Naive thymus-derived CD4-positive, alpha-beta T cell (primary cell): Measurements from ENCODE around the gene HRCT1. TPM values are rescaled to one million over a fixed set of nuclear protein-coding genes. Genes with fewer than 3 reads are reported as not detected.
"Not testable (repeated sequence)": the region's sequence is repeated elsewhere in the genome, so short reads cannot be mapped to it uniquely, and the experiment has no call there.

Experiments
- ATAC-seq: fragments of 150-1000 bp; cut with Tn5 transposase; 2 replicates; pipeline ENCODE4 v1.10.0; 2021; ENCODE audit warnings: mild to moderate bottlenecking, moderate library complexity
- CTCF ChIA-PET: fragments of 350-600 bp; sonication (Branson Sonifier 250); formaldehyde crosslinking; loops from one replicate; lab custom pipeline; 2021; ENCODE audit warnings: antibody characterized with exemption; lab: Charles Lee
- POLR2A ChIA-PET: fragments of 350-600 bp; sonication (Branson Sonifier 250); formaldehyde crosslinking; loops from one replicate; lab custom pipeline; 2021; ENCODE audit warnings: antibody characterized with exemption, inconsistent platforms; lab: Charles Lee
- DNase-seq, 9 donors: peaks; one replicate each; pipeline versions ENCODE4 v3.0.0 to v3.0.0-alpha.2; 2020 to 2022; ENCODE audit warnings: mixed read lengths in 1 of 9
- H3K27ac ChIP-seq: one replicate; pipeline ENCODE4 v1.7.0; 2013; ENCODE audit warnings: mild to moderate bottlenecking, low read depth, low read length, moderate library complexity
- H3K27me3 ChIP-seq, 2 donors: one replicate each; pipeline ENCODE4 v1.7.0; 2013; ENCODE audit warnings: low read length in 2 of 2, mild to moderate bottlenecking in 2 of 2, moderate library complexity in 2 of 2; ENCODE audit not compliant: control insufficient read depth in 2 of 2, insufficient read depth in 2 of 2
- H3K36me3 ChIP-seq, 3 experiments: 1 replicate in 2 of 3; 2 replicates in 1 of 3; pipeline ENCODE4 v1.7.0; 2013; ENCODE audit warnings: low read length in 3 of 3, mild to moderate bottlenecking in 3 of 3, moderate library complexity in 1 of 3; ENCODE audit not compliant: insufficient read depth in 3 of 3, control insufficient read depth in 2 of 3
- H3K4me1 ChIP-seq, 2 donors: one replicate each; pipeline ENCODE4 v1.7.0; 2013; ENCODE audit warnings: low read length in 2 of 2, mild to moderate bottlenecking in 2 of 2, moderate library complexity in 1 of 2; ENCODE audit not compliant: control insufficient read depth in 2 of 2, insufficient read depth in 2 of 2
- H3K4me3 ChIP-seq: 2 replicates; pipeline ENCODE4 v1.7.0; 2013; ENCODE audit warnings: mild to moderate bottlenecking, low read length
- H3K9me3 ChIP-seq, 3 experiments: 1 replicate in 2 of 3; 2 replicates in 1 of 3; pipeline ENCODE4 v1.7.0; 2013; ENCODE audit warnings: low read length in 3 of 3; ENCODE audit not compliant: control insufficient read depth in 2 of 3
- H3K27ac Mint-ChIP-seq, 9 donors: one replicate each; pipeline ENCODE4 v1.8.0; 2020 to 2022; ENCODE audit warnings: mixed read lengths in 9 of 9, mild to moderate bottlenecking in 8 of 9, moderate library complexity in 5 of 9, inconsistent platforms in 2 of 9
- H3K27me3 Mint-ChIP-seq, 5 donors: one replicate each; pipeline ENCODE4 v1.8.0; 2021 to 2022; ENCODE audit warnings: mixed read lengths in 5 of 5, mild to moderate bottlenecking in 1 of 5
- H3K36me3 Mint-ChIP-seq, 5 donors: one replicate each; pipeline ENCODE4 v1.8.0; 2020 to 2022; ENCODE audit warnings: mixed read lengths in 5 of 5, mild to moderate bottlenecking in 3 of 5, inconsistent platforms in 1 of 5
- H3K4me1 Mint-ChIP-seq, 7 donors: one replicate each; pipeline ENCODE4 v1.8.0; 2020 to 2022; ENCODE audit warnings: mixed read lengths in 7 of 7, mild to moderate bottlenecking in 3 of 7, inconsistent platforms in 1 of 7
- H3K4me3 Mint-ChIP-seq, 10 donors: one replicate each; pipeline ENCODE4 v1.8.0; 2020 to 2022; ENCODE audit warnings: mild to moderate bottlenecking in 10 of 10, mixed read lengths in 10 of 10, moderate library complexity in 6 of 10, inconsistent platforms in 2 of 10
- H3K9me3 Mint-ChIP-seq, 11 donors: one replicate each; pipeline ENCODE4 v1.8.0; 2020 to 2022; ENCODE audit warnings: mixed read lengths in 11 of 11, mild to moderate bottlenecking in 4 of 11, inconsistent platforms in 1 of 11, moderate library complexity in 1 of 11
- intact Hi-C, 2 donors: fragments of 100-400 bp; cut with micrococcal nuclease; formaldehyde crosslinking; loops; one replicate each; pipeline ENCODE4 v1.15.1; 2023
- polyA plus RNA-seq, 2 donors: library from polyadenylated mRNA; unstranded; fragments of 300-500 nt; fragmentation: Illumina TruSeq; gene quantifications; one replicate each; pipeline ENCODE4 v1.2.3, GENCODE V29; 2021
- total RNA-seq, 6 experiments: library from RNA in 5 of 6; stranded (reverse) in 5 of 6; gene quantifications; 1 replicate in 5 of 6; 2 replicates in 1 of 6; pipeline ENCODE4 v1.2.3 and lab custom pipeline; 2021 to 2026

The HRCT1 gene
- total and polyA plus RNA-seq, 7 experiments from 2014 or later = not detected

GRCh38 chr9:35911690-35912089, 5.7 kb downstream of the HRCT1 start:
- H3K4me3 Mint-ChIP-seq = peak overlapping the region in 8 of 10 donors; percentile 32 to 86 (median 55)
- Histone ChIP-seq H3K9me3 (no peaks in the 10 kb centered on the region), H3K4me1 (peaks cover 35 to 61% of the 10 kb centered on the region in 2 donors), H3K36me3 (no peaks in the 10 kb centered on the region), H3K4me3 (no peak overlapping the region), H3K27me3 (no peaks in the 10 kb centered on the region), H3K27ac (peak overlapping the region; percentile 24)
- H3K4me1 Mint-ChIP-seq = peaks cover 10 to 65% (median 52%) of the 10 kb centered on the region in 7 donors
- no peak for DNase-seq
- no peaks in the 10 kb centered on the region for H3K9me3 Mint-ChIP-seq
- ATAC-seq = no peak
- POLR2A ChIA-PET = interaction anchor here (0.7 to 2.9 kb wide), 3 partner anchors 29 to 141 kb away, joined by 3 to 11 read pairs (median 3); no protein-coding TSS in a partner anchor
- H3K27me3 Mint-ChIP-seq = no peaks in the 10 kb centered on the region
- intact Hi-C loops = loop anchor here in 1 of 2 donors (1.0 to 2.0 kb wide), 2 partner anchors 8 to 29 kb away; no protein-coding TSS in a partner anchor
- CTCF ChIA-PET = interaction anchor here (0.6 to 4.9 kb wide), 8 partner anchors 8 to 159 kb away, joined by 3 to 26 read pairs (median 4); no protein-coding TSS in a partner anchor
- no peaks in the 10 kb centered on the region for H3K36me3 Mint-ChIP-seq
- H3K27ac Mint-ChIP-seq = peak overlapping the region in 7 of 9 donors; percentile 52 to 98 (median 95)

- Histone ChIP-seq H3K4me3 (no peak overlapping the region), H3K27me3 (no peaks in the 10 kb centered on the region), H3K36me3 (no peaks in the 10 kb centered on the region), H3K9me3 (no peaks in the 10 kb centered on the region), H3K27ac (no peak overlapping the region), H3K4me1 (peaks cover 34 to 49% of the 10 kb centered on the region in 2 donors)
- DNase-seq (no peak), ATAC-seq (no peak)
- POLR2A ChIA-PET = interaction anchor here (0.6 to 2.9 kb wide), 2 partner anchors 28 to 238 kb away, joined by 4 to 11 read pairs; no protein-coding TSS in a partner anchor
- H3K4me3 Mint-ChIP-seq = no peak overlapping the region
- CTCF ChIA-PET = interaction anchor here (0.7 to 2.5 kb wide), 9 partner anchors 10 to 69 kb away, joined by 3 to 14 read pairs (median 3); no protein-coding TSS in a partner anchor
- peak overlapping the region in 3 of 9 donors; percentile 41 to 63 (median 51) for H3K27ac Mint-ChIP-seq
- no peaks in the 10 kb centered on the region for H3K36me3 Mint-ChIP-seq
- no peaks in the 10 kb centered on the region for H3K9me3 Mint-ChIP-seq
- H3K27me3 Mint-ChIP-seq = no peaks in the 10 kb centered on the region
- intact Hi-C loops = no loop called here
- peaks cover 16 to 54% (median 43%) of the 10 kb centered on the region in 7 donors for H3K4me1 Mint-ChIP-seq
These were observed 6.9 kb downstream of the HRCT1 start for GRCh38 chr9:35912791-35913400.

GRCh38 chr9:35913429-35913828, 7.4 kb downstream of the HRCT1 start:
- DNase-seq, H3K27ac Mint-ChIP-seq, H3K4me3 ChIP-seq, intact Hi-C loops, H3K27ac ChIP-seq, ATAC-seq, H3K36me3 ChIP-seq, H3K36me3 Mint-ChIP-seq, H3K9me3 Mint-ChIP-seq, H3K4me3 Mint-ChIP-seq, H3K27me3 Mint-ChIP-seq, H3K27me3 ChIP-seq, H3K9me3 ChIP-seq: not testable (repeated sequence)
- H3K4me1 Mint-ChIP-seq = peaks cover 18 to 49% (median 40%) of the 10 kb centered on the region in 7 donors
- POLR2A ChIA-PET = interaction anchor here (2.9 kb wide), 1 partner anchor 27 kb away, joined by 11 read pairs; no protein-coding TSS in a partner anchor
- H3K4me1 ChIP-seq = peaks cover 31 to 43% of the 10 kb centered on the region in 2 donors
- CTCF ChIA-PET = interaction anchor here (0.7 to 2.5 kb wide), 7 partner anchors 10 to 68 kb away, joined by 3 to 14 read pairs (median 3); no protein-coding TSS in a partner anchor

- H3K4me3 ChIP-seq = no peak overlapping the region
- Mint-ChIP-seq H3K9me3 (no peaks in the 10 kb centered on the region), H3K4me3 (no peak overlapping the region), H3K36me3 (no peaks in the 10 kb centered on the region), H3K27me3 (no peaks in the 10 kb centered on the region), H3K27ac (no peak overlapping the region), H3K4me1 (peaks cover 18 to 46% (median 30%) of the 10 kb centered on the region in 7 donors)
- H3K4me1 ChIP-seq = peaks cover 25 to 34% of the 10 kb centered on the region in 2 donors
- no peaks in the 10 kb centered on the region for H3K36me3 ChIP-seq
- ChIA-PET POLR2A (interaction anchor here (0.6 kb wide), 2 partner anchors 136 to 150 kb away, joined by 3 to 4 read pairs; no protein-coding TSS in a partner anchor), CTCF (interaction anchor here (0.7 to 1.5 kb wide), 3 partner anchors 11 to 40 kb away, joined by 3 to 4 read pairs (median 3); no protein-coding TSS in a partner anchor)
- no peak overlapping the region for H3K27ac ChIP-seq
- ATAC-seq = peak; percentile 52
- intact Hi-C loops = no loop called here
- no peaks in the 10 kb centered on the region for H3K9me3 ChIP-seq
- DNase-seq = peak in 1 of 9 donors; percentile 17
- H3K27me3 ChIP-seq = no peaks in the 10 kb centered on the region
These were observed 8.4 kb downstream of the HRCT1 start for GRCh38 chr9:35914301-35914807.

GRCh38 chr9:35915681-35916294, 9.8 kb downstream of the HRCT1 start:
- peaks cover 15 to 38% (median 23%) of the 10 kb centered on the region in 7 donors for H3K4me1 Mint-ChIP-seq
- Histone ChIP-seq H3K27me3 (no peaks in the 10 kb centered on the region), H3K4me1 (peaks cover 11 to 20% of the 10 kb centered on the region in 2 donors), H3K36me3 (no peaks in the 10 kb centered on the region), H3K27ac (no peak overlapping the region), H3K9me3 (no peaks in the 10 kb centered on the region), H3K4me3 (no peak overlapping the region)
- ChIA-PET CTCF (interaction anchor here (1.7 kb wide), 1 partner anchor 30 kb away, joined by 5 read pairs; no protein-coding TSS in a partner anchor), POLR2A (interaction anchor here (0.7 to 1.2 kb wide), 3 partner anchors 9 to 184 kb away, joined by 3 read pairs; partner anchors contain the start of genes CREB3 and HRCT1)
- intact Hi-C loops = no loop called here
- H3K9me3 Mint-ChIP-seq = no peaks in the 10 kb centered on the region
- no peak overlapping the region for H3K4me3 Mint-ChIP-seq
- ATAC-seq (no peak), DNase-seq (no peak)
- H3K27ac Mint-ChIP-seq = peak overlapping the region in 6 of 9 donors; percentile 14 to 72 (median 47)
- H3K27me3 Mint-ChIP-seq = no peaks in the 10 kb centered on the region
- no peaks in the 10 kb centered on the region for H3K36me3 Mint-ChIP-seq

DNA sequence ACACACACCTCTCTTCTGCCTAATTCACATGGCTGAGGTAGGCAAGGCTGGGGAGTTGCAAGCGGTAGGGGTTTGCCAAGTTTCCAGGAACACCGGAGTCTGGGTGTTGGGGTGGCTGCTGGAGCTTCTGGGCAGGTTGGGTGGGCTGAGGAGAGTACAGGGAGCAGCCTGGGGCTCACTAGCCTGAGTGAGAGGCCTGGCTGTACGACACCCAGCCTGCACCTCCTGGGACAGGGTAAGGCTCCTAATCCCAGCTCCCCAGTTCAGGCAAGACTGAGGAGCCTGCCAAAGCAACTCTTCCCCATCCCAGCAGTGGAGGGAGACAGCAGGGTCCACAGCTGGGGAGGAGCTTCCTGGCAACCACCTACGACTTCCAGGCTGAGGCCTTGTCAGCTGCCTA, 11.3 kb downstream of the HRCT1 start:
- Histone ChIP-seq H3K4me1 (peaks cover 0 to 8% of the 10 kb centered on the region in 2 donors), H3K9me3 (no peaks in the 10 kb centered on the region), H3K36me3 (no peaks in the 10 kb centered on the region), H3K27me3 (no peaks in the 10 kb centered on the region), H3K27ac (no peak overlapping the region), H3K4me3 (no peak overlapping the region)
- Mint-ChIP-seq H3K4me3 (no peak overlapping the region), H3K4me1 (peaks cover 3 to 31% (median 16%) of the 10 kb centered on the region in 7 donors), H3K27ac (peak overlapping the region in 6 of 9 donors; percentile 10 to 72 (median 40)), H3K27me3 (peaks cover 0 to 3% (median 0%) of the 10 kb centered on the region in 5 donors), H3K36me3 (no peaks in the 10 kb centered on the region), H3K9me3 (no peaks in the 10 kb centered on the region)
- ATAC-seq (peak; percentile 9), DNase-seq (no peak)
- intact Hi-C loops = no loop called here
- ChIA-PET CTCF (interaction anchor here (0.6 kb wide), 1 partner anchor 16 kb away, joined by 4 read pairs; no protein-coding TSS in a partner anchor), POLR2A (no interaction called here)
